Astrocyte of the cerebellum (primary cell): Measurements from ENCODE around the gene RBFOX2.

Source experiments
- DNase-seq: peaks from one replicate; pipeline ENCODE4 v3.0.0-alpha.2; 2011; ENCODE audit warnings: low read depth
- H3K4me3 ChIP-seq: 2 replicates; pipeline ENCODE4 v1.5.1; 2011; ENCODE audit warnings: mild to moderate bottlenecking, low read depth, low read length, moderate library complexity
- in situ Hi-C: cut with HindIII; loops from 2 replicates; pipeline ENCODE4 v1.10.0; 2017; ENCODE audit warnings: low sequenced_read_pairs
- TF ChIP-seq, protein P1 (sequence below): IDR thresholded peaks from 2 replicates; pipeline ENCODE4 v1.5.1; 2012; ENCODE audit warnings: low read length, low read depth, moderate library complexity, mild to moderate bottlenecking; ENCODE audit errors: missing control alignments

Gene RBFOX2

DNA sequence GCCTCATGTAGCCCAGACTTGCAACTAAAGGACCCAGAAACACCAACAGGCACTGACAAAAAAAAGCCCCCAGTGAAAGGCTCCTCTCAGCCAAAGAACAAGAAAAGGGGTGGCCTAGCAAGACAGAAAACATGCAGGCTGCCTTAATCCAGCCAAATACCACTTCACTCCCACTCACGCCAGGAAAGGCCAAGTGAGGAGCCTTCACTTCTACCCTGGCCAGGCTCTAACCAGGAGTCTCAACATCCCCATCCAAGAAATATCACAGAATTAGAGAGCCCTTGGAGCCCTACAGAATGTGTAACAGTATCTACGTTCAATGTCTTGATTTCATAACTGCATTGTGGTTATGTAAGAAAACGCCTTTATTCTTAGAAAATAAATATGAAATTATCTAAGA lies 162.0 kb downstream of the RBFOX2 start:
- in situ Hi-C loops, result no loop called here

DNA sequence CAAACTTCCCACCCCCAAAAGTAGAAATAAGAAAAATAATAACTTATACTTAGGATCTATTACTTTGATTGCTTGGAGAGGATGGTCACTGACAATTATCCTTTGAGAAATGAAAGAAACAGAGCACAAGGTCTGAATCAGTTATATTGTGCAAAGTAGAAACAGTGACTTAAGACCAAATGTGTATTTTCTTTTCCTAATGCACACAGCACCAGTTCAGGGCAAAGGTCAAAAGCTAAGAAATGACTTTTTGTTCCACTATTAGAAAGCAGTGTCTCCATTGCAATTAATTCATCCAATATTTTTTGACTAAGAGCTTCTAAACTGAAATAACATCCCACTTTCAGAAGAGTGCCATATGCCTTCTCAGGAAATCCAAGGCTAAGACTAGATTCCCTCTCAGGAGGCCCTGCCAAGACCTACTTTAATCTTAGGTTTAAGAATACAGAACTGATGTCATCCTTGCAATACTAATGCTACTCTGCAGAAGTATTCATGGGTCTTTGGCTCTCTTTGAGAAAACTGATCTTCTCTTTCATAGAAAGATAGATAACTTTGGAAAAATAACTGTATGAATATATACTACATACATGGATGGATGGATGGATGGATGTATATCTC lies 164.0 kb downstream of the RBFOX2 start:
- H3K4me3 ChIP-seq, result no peak overlapping the region
- no peak for DNase-seq
- TF ChIP-seq, protein P1, sequence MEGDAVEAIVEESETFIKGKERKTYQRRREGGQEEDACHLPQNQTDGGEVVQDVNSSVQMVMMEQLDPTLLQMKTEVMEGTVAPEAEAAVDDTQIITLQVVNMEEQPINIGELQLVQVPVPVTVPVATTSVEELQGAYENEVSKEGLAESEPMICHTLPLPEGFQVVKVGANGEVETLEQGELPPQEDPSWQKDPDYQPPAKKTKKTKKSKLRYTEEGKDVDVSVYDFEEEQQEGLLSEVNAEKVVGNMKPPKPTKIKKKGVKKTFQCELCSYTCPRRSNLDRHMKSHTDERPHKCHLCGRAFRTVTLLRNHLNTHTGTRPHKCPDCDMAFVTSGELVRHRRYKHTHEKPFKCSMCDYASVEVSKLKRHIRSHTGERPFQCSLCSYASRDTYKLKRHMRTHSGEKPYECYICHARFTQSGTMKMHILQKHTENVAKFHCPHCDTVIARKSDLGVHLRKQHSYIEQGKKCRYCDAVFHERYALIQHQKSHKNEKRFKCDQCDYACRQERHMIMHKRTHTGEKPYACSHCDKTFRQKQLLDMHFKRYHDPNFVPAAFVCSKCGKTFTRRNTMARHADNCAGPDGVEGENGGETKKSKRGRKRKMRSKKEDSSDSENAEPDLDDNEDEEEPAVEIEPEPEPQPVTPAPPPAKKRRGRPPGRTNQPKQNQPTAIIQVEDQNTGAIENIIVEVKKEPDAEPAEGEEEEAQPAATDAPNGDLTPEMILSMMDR, result no peak
- in situ Hi-C loops, result no loop called here

More for the DNA sequence above, 162.0 kb downstream of the RBFOX2 start:
- H3K4me3 ChIP-seq, result no peak overlapping the region
- DNase-seq, result no peak
- TF ChIP-seq, protein P1, result no peak

DNA sequence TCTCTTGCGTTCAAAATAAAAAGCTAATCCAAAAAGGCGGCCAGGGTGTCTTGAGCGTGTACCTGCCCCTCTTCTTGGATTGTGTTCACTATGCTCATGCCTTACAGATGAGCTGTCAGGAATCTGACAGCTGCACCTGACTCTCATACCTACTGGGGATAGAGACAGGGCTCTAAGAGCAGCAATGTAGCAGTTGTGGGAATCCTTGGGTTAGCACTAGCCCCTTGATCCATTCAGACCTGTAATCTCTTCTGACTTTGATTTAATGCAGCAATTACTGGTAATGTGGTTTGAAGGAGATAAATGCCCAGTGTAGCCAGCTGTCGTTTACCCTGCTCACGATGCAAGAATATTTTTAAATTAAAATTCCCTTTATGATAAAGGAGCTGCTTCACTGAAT lies 165.2 kb downstream of the RBFOX2 start:
- in situ Hi-C loops, result no loop called here

DNA sequence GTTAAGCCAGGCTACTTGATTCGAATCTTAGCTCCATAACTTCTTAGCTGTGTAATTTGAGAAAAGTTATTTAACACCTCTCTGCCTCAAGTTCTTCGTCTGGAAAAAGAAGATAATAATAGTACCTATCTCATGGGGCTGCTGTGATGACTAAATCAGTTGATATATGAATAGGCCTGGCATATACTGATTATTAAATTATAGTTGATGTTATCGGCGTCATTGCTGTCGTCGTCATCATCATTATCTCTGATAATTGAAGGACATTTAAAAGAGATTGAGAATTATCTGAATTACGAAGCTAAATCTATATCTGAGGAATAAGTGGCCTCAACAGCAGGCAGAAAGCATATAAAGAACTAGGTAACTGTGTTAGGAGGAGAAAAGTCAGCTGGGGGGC lies 165.9 kb downstream of the RBFOX2 start:
- TF ChIP-seq, protein P1, result no peak
- in situ Hi-C loops, result no loop called here
- no peak overlapping the region for H3K4me3 ChIP-seq

More for the DNA sequence above, 165.2 kb downstream of the RBFOX2 start:
- no peak for DNase-seq
- TF ChIP-seq, protein P1, result no peak
- no peak overlapping the region for H3K4me3 ChIP-seq

DNA sequence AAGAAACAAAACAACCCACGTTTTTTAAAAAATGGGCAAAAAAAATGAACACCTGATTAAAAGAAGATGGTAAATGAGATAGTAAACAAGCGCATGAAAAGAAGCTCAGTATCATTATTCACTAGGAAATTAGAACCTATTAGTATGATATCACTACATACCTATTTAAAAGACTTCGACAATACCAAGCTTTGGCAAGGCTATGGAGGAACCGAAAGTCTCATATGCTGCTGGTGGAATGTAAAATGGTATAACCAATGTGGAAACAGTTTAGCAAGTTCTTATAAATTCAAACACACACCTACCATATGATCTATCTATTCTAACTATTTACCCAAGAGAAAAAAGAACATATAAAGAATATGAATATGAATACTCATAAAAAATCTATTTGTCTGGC lies 167.2 kb downstream of the RBFOX2 start:
- TF ChIP-seq, protein P1, result no peak
- in situ Hi-C loops, result no loop called here
- H3K4me3 ChIP-seq, result no peak overlapping the region
- no peak for DNase-seq

More for the DNA sequence above, 165.9 kb downstream of the RBFOX2 start:
- no peak for DNase-seq

DNA sequence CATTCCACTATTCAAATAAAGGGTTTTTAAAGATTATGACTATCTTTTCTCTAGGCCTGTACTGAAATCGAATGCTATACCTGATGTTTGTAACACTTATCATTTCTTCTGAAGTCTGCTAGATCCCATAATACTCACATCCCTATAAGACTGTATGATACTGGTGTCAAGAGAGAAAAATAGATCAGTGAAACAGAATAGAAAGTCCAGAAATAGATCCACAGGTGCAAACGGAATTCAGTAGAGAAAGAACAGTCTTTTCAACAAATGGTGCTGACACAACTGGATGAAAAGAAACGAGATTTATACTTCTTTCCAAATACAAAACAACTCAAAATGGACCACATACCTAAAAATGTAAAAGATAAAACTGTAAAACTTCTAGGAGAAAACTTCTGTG lies 167.8 kb downstream of the RBFOX2 start:
- no peak for DNase-seq
- in situ Hi-C loops, result no loop called here
- TF ChIP-seq, protein P1, result no peak
- no peak overlapping the region for H3K4me3 ChIP-seq
